ENCODE measurements around the gene HOMER1. TPM values are rescaled to one million over a fixed set of nuclear protein-coding genes. Genes with fewer than 3 reads are reported as not detected.

HOMER1 gene
- total and polyA plus RNA-seq, 2 of the 13 experiments (the other 11 are each of a cell fraction or from before 2014, with no cell fraction given) = 5.3 to 24.8 TPM

DNA sequence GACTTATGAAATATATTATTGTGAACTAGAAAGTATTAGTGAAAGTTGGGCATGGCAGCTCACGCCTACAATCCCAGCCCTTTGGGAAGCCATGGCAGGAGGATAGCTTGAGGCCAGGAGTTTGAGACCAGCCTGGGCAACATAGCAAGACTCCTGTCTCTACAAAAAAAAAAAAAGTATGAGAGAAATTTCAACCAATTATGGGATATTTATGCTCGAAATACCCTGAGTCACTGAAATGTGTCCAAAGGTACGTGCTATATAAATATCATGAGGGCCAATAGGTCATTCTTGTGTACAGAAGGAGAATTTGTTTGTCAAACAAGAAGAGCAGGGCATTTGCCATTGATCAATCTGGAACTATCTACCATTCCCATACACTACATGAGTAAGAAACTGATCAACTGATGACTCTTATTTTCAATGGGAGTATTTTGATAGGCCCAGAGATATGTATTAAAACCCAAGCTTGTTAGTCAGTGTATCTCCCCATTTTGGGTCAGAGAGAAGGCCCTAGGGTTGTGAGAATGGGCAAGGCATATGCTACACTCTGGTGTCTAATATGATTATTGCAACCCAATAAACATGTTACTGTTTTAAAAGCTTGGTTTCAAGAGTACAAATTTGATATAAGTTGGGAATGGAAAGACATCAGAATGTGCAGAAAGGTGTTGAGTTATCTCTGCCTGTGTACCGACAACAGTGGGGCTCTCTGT, 21.7 kb upstream of the HOMER1 start (continued):
- TF ChIP-seq ESRRA (CRISPR knock-in tag; IDR thresholded peaks at IDR 0.05; ENCODE audit: low read depth) (no peak), ZC3H4 (CRISPR knock-in tag; IDR thresholded peaks at IDR 0.05; ENCODE audit: borderline replicate concordance) (no peak), DR1 (CRISPR knock-in tag; IDR thresholded peaks at IDR 0.05) (no peak), KMT2A (CRISPR knock-in tag; IDR thresholded peaks at IDR 0.05) (no peak), ZNF44 (CRISPR knock-in tag; IDR thresholded peaks at IDR 0.05) (no peak), ZNF616 (CRISPR knock-in tag; IDR thresholded peaks at IDR 0.05; ENCODE audit: low read depth) (no peak), ZNF572 (CRISPR knock-in tag; IDR thresholded peaks at IDR 0.05) (no peak), ADNP (CRISPR knock-in tag; IDR thresholded peaks at IDR 0.05) (0 out of 2 replicates have a peak, but pooled peaks have one; percentile 65), ZMAT3 (CRISPR knock-in tag; conservative IDR thresholded peaks at IDR 0.05) (no peak), ZMYM3 (CRISPR knock-in tag; IDR thresholded peaks at IDR 0.05) (peak; percentile 90), RARG (CRISPR knock-in tag; IDR thresholded peaks at IDR 0.05; ENCODE audit: low read depth) (no peak), U2AF1 (optimal IDR thresholded peaks at IDR 0.05; ENCODE audit: low read depth, low read length) (no peak), CENPX (CRISPR knock-in tag; IDR thresholded peaks at IDR 0.05) (no peak), KAT2B (IDR thresholded peaks at IDR 0.05; ENCODE audit: borderline replicate concordance, low read depth, low read length) (no peak), FOSL2 (CRISPR knock-in tag; IDR thresholded peaks at IDR 0.05) (no peak), RAD51 (IDR thresholded peaks at IDR 0.05; ENCODE audit: borderline replicate concordance) (no peak)
- TF ChIP-seq, protein P1, sequence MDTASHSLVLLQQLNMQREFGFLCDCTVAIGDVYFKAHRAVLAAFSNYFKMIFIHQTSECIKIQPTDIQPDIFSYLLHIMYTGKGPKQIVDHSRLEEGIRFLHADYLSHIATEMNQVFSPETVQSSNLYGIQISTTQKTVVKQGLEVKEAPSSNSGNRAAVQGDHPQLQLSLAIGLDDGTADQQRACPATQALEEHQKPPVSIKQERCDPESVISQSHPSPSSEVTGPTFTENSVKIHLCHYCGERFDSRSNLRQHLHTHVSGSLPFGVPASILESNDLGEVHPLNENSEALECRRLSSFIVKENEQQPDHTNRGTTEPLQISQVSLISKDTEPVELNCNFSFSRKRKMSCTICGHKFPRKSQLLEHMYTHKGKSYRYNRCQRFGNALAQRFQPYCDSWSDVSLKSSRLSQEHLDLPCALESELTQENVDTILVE (CRISPR knock-in tag; IDR thresholded peaks at IDR 0.05) = no peak
- TF ChIP-seq, protein P2, sequence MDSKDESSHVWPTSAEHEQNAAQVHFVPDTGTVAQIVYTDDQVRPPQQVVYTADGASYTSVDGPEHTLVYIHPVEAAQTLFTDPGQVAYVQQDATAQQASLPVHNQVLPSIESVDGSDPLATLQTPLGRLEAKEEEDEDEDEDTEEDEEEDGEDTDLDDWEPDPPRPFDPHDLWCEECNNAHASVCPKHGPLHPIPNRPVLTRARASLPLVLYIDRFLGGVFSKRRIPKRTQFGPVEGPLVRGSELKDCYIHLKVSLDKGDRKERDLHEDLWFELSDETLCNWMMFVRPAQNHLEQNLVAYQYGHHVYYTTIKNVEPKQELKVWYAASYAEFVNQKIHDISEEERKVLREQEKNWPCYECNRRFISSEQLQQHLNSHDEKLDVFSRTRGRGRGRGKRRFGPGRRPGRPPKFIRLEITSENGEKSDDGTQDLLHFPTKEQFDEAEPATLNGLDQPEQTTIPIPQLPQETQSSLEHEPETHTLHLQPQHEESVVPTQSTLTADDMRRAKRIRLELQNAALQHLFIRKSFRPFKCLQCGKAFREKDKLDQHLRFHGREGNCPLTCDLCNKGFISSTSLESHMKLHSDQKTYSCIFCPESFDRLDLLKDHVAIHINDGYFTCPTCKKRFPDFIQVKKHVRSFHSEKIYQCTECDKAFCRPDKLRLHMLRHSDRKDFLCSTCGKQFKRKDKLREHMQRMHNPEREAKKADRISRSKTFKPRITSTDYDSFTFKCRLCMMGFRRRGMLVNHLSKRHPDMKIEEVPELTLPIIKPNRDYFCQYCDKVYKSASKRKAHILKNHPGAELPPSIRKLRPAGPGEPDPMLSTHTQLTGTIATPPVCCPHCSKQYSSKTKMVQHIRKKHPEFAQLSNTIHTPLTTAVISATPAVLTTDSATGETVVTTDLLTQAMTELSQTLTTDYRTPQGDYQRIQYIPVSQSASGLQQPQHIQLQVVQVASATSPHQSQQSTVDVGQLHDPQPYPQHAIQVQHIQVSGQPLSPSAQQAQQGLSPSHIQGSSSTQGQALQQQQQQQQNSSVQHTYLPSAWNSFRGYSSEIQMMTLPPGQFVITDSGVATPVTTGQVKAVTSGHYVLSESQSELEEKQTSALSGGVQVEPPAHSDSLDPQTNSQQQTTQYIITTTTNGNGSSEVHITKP (CRISPR knock-in tag; IDR thresholded peaks at IDR 0.05; ENCODE audit: low read depth) = no peak
- TF ChIP-seq, protein P3, sequence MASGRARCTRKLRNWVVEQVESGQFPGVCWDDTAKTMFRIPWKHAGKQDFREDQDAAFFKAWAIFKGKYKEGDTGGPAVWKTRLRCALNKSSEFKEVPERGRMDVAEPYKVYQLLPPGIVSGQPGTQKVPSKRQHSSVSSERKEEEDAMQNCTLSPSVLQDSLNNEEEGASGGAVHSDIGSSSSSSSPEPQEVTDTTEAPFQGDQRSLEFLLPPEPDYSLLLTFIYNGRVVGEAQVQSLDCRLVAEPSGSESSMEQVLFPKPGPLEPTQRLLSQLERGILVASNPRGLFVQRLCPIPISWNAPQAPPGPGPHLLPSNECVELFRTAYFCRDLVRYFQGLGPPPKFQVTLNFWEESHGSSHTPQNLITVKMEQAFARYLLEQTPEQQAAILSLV (CRISPR knock-in tag; IDR thresholded peaks at IDR 0.05; ENCODE audit: borderline replicate concordance) = no peak
- TF ChIP-seq, protein P4, sequence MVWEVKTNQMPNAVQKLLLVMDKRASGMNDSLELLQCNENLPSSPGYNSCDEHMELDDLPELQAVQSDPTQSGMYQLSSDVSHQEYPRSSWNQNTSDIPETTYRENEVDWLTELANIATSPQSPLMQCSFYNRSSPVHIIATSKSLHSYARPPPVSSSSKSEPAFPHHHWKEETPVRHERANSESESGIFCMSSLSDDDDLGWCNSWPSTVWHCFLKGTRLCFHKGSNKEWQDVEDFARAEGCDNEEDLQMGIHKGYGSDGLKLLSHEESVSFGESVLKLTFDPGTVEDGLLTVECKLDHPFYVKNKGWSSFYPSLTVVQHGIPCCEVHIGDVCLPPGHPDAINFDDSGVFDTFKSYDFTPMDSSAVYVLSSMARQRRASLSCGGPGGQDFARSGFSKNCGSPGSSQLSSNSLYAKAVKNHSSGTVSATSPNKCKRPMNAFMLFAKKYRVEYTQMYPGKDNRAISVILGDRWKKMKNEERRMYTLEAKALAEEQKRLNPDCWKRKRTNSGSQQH (CRISPR knock-in tag; IDR thresholded peaks at IDR 0.05; ENCODE audit: low read depth) = no peak
- TF ChIP-seq, protein P5, sequence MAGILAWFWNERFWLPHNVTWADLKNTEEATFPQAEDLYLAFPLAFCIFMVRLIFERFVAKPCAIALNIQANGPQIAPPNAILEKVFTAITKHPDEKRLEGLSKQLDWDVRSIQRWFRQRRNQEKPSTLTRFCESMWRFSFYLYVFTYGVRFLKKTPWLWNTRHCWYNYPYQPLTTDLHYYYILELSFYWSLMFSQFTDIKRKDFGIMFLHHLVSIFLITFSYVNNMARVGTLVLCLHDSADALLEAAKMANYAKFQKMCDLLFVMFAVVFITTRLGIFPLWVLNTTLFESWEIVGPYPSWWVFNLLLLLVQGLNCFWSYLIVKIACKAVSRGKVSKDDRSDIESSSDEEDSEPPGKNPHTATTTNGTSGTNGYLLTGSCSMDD (CRISPR knock-in tag; IDR thresholded peaks at IDR 0.05) = no peak
